Ascending aorta (tissue), 2 donors: ENCODE results near the gene PRCP. TPM values are rescaled to one million over a fixed set of nuclear protein-coding genes. Genes with fewer than 3 reads are reported as not detected.

Experiments used
- DNase-seq, 2 donors: peaks; one replicate each; pipeline ENCODE4 v3.0.0-alpha.2; 2019; ENCODE audit warnings: low spot score in 2 of 2
- H3K27ac ChIP-seq, 2 donors: fragments of 200-600 bp; sonication (generic); one replicate each; pipeline ENCODE4 v1.5.1; 2016 to 2017; ENCODE audit warnings: mild to moderate bottlenecking in 1 of 2
- H3K27me3 ChIP-seq: fragments of 200-600 bp; sonication (generic); one replicate; pipeline ENCODE4 v1.5.1; 2017
- H3K36me3 ChIP-seq, 2 donors: fragments of 200-600 bp; sonication (generic); one replicate each; pipeline ENCODE4 v1.5.1; 2016
- H3K4me1 ChIP-seq, 2 donors: fragments of 200-600 bp; sonication (generic); one replicate each; pipeline ENCODE4 v1.5.1; 2016 to 2017; ENCODE audit warnings: mild to moderate bottlenecking in 1 of 2
- H3K4me3 ChIP-seq, 2 donors: fragments of 200-600 bp; sonication (generic); one replicate each; pipeline ENCODE4 v1.5.1; 2016 to 2017; ENCODE audit warnings: mild to moderate bottlenecking in 1 of 2
- H3K9me3 ChIP-seq, 2 donors: fragments of 200-600 bp; sonication (generic); one replicate each; pipeline ENCODE4 v1.5.1; 2016
- intact Hi-C: fragments of 100-400 bp; cut with DNase I; formaldehyde crosslinking; loops from one replicate; pipeline ENCODE4 v1.15.1; 2023
- total RNA-seq: library from RNA; depleted of rRNA; stranded (reverse); fragments of >200 nt; gene quantifications from one replicate; pipeline ENCODE4 v1.1.0, GENCODE V29; 2016
- TF ChIP-seq, protein P1 (sequence below), 3 experiments: fragments of 200-600 bp in 2 of 3; fragments of 450-650 bp in 1 of 3; sonication (generic) in 2 of 3; IDR thresholded peaks; one replicate each; pipeline ENCODE4 v1.5.1; 2016 to 2019; ENCODE audit warnings: antibody characterized with exemption in 3 of 3, mild to moderate bottlenecking in 1 of 3, moderate library complexity in 1 of 3

PRCP gene
- total RNA-seq, 1 donor from 2014 or later = 151 TPM

DNA sequence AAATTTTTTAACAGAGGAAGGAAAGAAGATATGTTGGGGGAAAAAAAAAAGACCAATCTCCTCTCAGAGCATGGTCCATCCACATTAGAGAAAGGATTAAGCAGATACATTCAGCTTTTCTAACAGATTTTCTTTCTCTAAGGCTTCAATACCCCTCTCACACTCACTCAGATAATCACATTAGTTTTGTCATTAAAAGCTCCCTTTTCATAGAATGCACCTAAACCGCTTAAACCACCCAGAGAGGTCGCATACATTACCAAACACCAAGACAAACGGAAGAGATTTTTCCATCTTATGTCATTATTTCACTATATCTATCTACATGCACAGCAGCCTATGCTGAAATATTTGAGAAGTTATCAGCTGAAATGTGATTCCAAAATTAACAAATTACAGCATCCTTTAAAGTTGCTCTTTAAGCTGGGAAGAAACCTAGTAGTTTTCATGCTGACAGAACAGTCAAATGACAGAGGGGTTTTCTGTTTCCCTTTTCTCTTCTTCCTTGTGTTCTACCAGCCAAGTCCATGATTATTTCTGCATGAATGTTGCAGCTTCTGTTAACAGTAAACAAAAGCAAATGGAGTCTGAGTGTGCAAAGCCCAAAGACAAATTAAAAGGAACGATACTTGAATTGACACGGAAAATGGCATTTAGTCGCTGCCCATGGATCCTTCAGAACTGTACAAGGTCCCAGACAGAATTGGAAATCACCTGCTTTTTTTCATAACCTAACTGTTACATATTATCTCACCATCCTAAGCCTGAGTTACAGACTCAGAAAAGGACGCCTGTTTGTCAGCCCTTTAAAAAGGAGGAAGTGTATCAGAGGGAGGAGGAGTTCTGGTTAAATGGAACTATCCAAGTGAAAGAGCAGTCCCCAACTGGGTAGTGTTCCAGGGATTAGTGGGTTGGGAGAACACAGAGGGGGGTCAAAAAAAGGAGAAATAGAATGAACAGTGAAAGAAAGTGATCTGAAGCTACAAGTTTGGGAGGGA lies 54.6 kb downstream of the PRCP start:
- TF ChIP-seq, protein P1, sequence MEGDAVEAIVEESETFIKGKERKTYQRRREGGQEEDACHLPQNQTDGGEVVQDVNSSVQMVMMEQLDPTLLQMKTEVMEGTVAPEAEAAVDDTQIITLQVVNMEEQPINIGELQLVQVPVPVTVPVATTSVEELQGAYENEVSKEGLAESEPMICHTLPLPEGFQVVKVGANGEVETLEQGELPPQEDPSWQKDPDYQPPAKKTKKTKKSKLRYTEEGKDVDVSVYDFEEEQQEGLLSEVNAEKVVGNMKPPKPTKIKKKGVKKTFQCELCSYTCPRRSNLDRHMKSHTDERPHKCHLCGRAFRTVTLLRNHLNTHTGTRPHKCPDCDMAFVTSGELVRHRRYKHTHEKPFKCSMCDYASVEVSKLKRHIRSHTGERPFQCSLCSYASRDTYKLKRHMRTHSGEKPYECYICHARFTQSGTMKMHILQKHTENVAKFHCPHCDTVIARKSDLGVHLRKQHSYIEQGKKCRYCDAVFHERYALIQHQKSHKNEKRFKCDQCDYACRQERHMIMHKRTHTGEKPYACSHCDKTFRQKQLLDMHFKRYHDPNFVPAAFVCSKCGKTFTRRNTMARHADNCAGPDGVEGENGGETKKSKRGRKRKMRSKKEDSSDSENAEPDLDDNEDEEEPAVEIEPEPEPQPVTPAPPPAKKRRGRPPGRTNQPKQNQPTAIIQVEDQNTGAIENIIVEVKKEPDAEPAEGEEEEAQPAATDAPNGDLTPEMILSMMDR (IDR thresholded peaks at IDR 0.05) = no peak
- Histone ChIP-seq H3K27me3 (no peaks in the 10 kb centered on the region), H3K27ac (no peak overlapping the region), H3K4me1 (no peaks in the 10 kb centered on the region), H3K4me3 (no peak overlapping the region), H3K36me3 (peaks cover 0 to 25% of the 10 kb centered on the region in 2 donors), H3K9me3 (no peaks in the 10 kb centered on the region)
- intact Hi-C loops = no loop called here
- no peak for DNase-seq

DNA sequence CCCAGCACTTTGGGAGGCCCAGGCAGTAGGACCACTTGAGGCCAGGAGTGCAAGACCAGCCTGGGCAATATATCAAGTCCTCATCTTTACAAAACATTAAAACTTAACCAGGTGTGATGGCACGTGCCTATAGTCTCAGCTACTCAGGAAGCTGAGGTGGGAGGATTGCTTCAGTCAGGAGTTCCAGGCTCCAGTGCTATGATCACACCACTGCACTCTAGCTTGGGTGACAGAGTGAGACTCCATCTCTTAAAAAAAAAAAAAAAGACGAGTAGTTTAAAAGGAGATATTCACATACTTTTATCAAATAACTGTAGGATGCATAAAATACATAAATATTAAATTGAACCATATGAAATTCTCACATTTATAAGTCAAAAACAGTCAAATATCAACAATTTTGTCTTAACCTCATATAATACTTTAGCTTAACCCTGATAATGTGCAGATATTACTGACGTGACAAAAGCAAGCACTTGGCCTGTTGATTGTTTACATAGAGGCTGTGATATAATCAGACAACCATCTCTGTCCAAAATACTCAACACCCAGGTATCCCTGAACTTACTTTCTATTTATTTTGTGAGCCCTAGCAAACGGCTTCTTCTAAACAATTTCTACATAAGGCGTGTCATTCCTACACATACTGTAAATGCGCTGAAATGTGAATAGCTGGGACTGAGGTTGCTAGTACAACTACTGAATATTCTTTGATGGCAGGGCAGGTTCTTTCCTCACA lies 57.0 kb downstream of the PRCP start:
- H3K36me3 ChIP-seq = peaks cover under 1 to 6% of the 10 kb centered on the region in 2 donors
- H3K9me3 ChIP-seq = no peaks in the 10 kb centered on the region
- DNase-seq = no peak
- intact Hi-C loops = no loop called here
- TF ChIP-seq, protein P1 (IDR thresholded peaks at IDR 0.05) = no peak
- no peaks in the 10 kb centered on the region for H3K4me1 ChIP-seq
- H3K27ac ChIP-seq = no peak overlapping the region
- no peaks in the 10 kb centered on the region for H3K27me3 ChIP-seq
- H3K4me3 ChIP-seq = no peak overlapping the region

DNA sequence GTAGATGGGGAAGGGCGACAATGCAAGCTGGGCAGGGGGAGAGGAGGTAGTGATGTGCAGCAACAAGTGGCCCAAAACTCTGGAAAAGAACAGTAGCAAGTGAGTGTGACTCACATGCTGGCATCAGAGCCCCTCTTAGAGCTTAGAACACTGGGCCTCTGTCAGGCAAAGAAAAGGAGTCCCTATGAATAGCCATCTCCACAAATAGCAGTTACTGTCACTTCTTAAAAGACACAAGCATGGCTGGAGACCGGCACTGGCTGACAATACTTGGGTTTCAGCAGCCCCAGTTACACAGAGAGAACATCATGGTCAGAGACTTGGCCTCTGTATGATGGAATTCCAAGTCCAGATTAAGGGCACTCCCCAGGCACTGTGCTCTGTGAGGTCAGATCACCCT lies 58.2 kb downstream of the PRCP start:
- Histone ChIP-seq H3K9me3 (no peaks in the 10 kb centered on the region), H3K4me1 (no peaks in the 10 kb centered on the region), H3K27me3 (no peaks in the 10 kb centered on the region), H3K4me3 (no peak overlapping the region), H3K27ac (no peak overlapping the region), H3K36me3 (peaks cover 9 to 12% of the 10 kb centered on the region in 2 donors)
- intact Hi-C loops = no loop called here
- TF ChIP-seq, protein P1 (IDR thresholded peaks at IDR 0.05) = no peak
- DNase-seq = no peak

DNA sequence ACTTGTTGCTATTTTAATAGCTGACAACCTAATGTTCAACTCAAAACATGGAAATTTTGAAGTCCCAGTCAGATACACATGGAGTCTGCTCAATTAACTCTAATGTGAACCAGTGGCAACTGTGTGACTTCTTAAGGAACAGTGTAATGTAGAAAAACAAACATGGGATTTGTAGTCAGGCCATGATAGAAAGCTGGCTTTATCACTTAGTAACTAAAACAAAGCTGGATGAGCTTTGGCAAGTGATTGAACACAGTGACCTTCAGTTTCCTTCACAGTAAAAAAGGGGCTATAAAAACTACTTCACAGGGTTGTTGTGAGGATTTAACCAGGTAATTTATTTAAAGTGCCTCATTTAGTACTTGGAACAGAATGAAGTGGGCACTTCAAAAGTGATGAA lies 62.6 kb downstream of the PRCP start:
- DNase-seq = no peak
- TF ChIP-seq, protein P1 (IDR thresholded peaks at IDR 0.05) = no peak
- H3K36me3 ChIP-seq = peaks cover 24 to 40% of the 10 kb centered on the region in 2 donors
- no peak overlapping the region for H3K27ac ChIP-seq
- intact Hi-C loops = no loop called here
- H3K27me3 ChIP-seq = no peaks in the 10 kb centered on the region
- no peaks in the 10 kb centered on the region for H3K4me1 ChIP-seq
- H3K4me3 ChIP-seq = no peak overlapping the region
- no peaks in the 10 kb centered on the region for H3K9me3 ChIP-seq

DNA sequence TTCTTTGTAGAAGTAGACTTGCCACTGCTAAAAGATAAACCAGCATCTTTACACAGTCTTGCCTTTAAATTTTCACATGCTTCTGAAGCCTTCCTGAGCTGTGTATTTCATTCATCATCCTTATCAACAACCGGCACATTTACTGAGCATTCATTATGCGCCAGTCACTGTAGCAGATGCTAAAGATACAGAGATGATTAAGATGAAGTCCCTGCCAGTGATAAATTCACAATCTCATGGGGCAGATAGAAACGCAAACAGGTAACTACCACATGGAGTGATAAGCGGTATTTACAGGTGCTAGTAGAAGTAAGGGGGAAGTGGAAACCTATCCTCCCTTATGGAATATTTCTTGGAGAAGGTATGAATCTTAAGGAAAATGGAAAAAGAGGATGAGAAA lies 67.2 kb downstream of the PRCP start:
- intact Hi-C loops = no loop called here
- Histone ChIP-seq H3K9me3 (no peaks in the 10 kb centered on the region), H3K4me1 (no peaks in the 10 kb centered on the region), H3K27me3 (no peaks in the 10 kb centered on the region), H3K4me3 (no peak overlapping the region), H3K36me3 (peaks cover 20 to 40% of the 10 kb centered on the region in 2 donors), H3K27ac (no peak overlapping the region)
- DNase-seq = no peak
- TF ChIP-seq, protein P1 (IDR thresholded peaks at IDR 0.05) = no peak
